SJCRH30 (cell line): Measurements from ENCODE around the gene STAC2. TPM values are rescaled to one million over a fixed set of nuclear protein-coding genes. Genes with fewer than 3 reads are reported as not detected.

Source experiments
- DNase-seq, 2 experiments: peaks; one replicate each; pipeline ENCODE4 v3.0.0-alpha.2; 2015 to 2020
- H3K27ac ChIP-seq: fragments of 250-450 bp; sonication (Bioruptor Pico); 2 replicates; pipeline ENCODE4 v1.5.1; 2020; ENCODE audit warnings: mild to moderate bottlenecking, moderate library complexity
- H3K27me3 ChIP-seq: fragments of 250-450 bp; sonication (Bioruptor Pico); 2 replicates; pipeline ENCODE4 v1.5.1; 2020; ENCODE audit warnings: mild to moderate bottlenecking, moderate library complexity
- H3K36me3 ChIP-seq: fragments of 250-450 bp; sonication (Bioruptor Pico); 2 replicates; pipeline ENCODE4 v1.5.1; 2020; ENCODE audit warnings: mild to moderate bottlenecking, moderate library complexity
- H3K4me1 ChIP-seq: fragments of 250-450 bp; sonication (Bioruptor Pico); 2 replicates; pipeline ENCODE4 v1.5.1; 2020; ENCODE audit warnings: mild to moderate bottlenecking, moderate library complexity
- H3K4me3 ChIP-seq: fragments of 250-450 bp; sonication (Bioruptor Pico); 2 replicates; pipeline ENCODE4 v1.5.1; 2020; ENCODE audit warnings: mild to moderate bottlenecking, moderate library complexity
- H3K9me3 ChIP-seq: fragments of 250-450 bp; sonication (Bioruptor Pico); replicated peaks from 2 replicates; pipeline ENCODE4 v1.5.1; 2020; ENCODE audit warnings: mild to moderate bottlenecking, moderate library complexity
- total RNA-seq: library from RNA; depleted of rRNA; stranded (reverse); fragments of >200 nt; shearing (Covaris generic); gene quantifications from 2 replicates; pipeline ENCODE4 v1.2.3, GENCODE V29; 2014

The STAC2 gene
- total RNA-seq, 1 experiment from 2014 or later = not detected

GRCh38 chr17:39194089-39194984, 31.4 kb downstream of the STAC2 start:
- no peak overlapping the region for H3K4me3 ChIP-seq
- H3K36me3 ChIP-seq = peaks cover 36% of the 10 kb centered on the region
- no peaks in the 10 kb centered on the region for H3K9me3 ChIP-seq
- H3K4me1 ChIP-seq = peaks cover 26% of the 10 kb centered on the region
- H3K27ac ChIP-seq = no peak overlapping the region
- no peaks in the 10 kb centered on the region for H3K27me3 ChIP-seq
- no peak for DNase-seq

DNA sequence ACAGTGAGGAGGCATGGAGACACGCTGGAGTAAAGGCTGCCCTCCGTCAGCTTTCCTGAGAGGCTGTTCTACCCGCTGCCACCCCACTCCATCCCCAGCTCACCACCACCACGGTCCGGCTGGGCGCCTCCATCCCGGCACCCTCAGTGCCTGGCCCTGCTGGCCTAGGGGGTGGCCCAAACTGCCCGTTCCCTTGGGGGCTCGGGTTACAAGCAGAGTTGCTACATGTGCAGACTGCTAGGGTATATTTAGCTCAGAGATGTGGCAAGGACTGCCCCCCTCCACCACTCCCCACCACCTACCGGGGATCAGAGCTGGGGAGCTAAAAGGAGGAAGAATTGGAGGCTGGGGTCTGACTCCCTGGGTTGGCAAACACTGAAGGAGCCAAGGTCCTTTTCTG, 32.4 kb downstream of the STAC2 start:
- H3K4me1 ChIP-seq = peaks cover 26% of the 10 kb centered on the region
- no peaks in the 10 kb centered on the region for H3K9me3 ChIP-seq
- H3K27me3 ChIP-seq = no peaks in the 10 kb centered on the region
- H3K27ac ChIP-seq = no peak overlapping the region
- peaks cover 45% of the 10 kb centered on the region for H3K36me3 ChIP-seq
- H3K4me3 ChIP-seq = no peak overlapping the region
- DNase-seq = no peak

DNA sequence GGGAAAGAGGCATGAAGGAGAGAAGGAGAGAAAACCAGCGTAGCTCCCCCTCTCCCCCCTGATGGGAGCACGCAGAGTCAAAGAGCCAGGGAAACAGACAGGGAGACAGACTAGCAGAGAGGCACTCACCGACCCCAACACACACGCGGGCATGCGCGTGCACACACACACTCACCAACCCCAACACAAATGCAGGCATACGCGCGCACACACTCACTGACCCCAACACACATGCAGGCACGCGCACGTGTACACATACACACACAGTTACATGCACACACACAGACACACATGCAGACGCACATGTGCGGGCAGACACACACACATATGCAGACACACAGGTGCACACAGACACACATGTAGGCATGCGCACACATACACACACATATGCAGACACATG, 32.8 kb downstream of the STAC2 start:
- H3K27ac ChIP-seq = no peak overlapping the region
- H3K4me3 ChIP-seq = no peak overlapping the region
- H3K36me3 ChIP-seq = peaks cover 45% of the 10 kb centered on the region
- no peak for DNase-seq
- no peaks in the 10 kb centered on the region for H3K27me3 ChIP-seq
- no peaks in the 10 kb centered on the region for H3K9me3 ChIP-seq
- peaks cover 26% of the 10 kb centered on the region for H3K4me1 ChIP-seq

DNA sequence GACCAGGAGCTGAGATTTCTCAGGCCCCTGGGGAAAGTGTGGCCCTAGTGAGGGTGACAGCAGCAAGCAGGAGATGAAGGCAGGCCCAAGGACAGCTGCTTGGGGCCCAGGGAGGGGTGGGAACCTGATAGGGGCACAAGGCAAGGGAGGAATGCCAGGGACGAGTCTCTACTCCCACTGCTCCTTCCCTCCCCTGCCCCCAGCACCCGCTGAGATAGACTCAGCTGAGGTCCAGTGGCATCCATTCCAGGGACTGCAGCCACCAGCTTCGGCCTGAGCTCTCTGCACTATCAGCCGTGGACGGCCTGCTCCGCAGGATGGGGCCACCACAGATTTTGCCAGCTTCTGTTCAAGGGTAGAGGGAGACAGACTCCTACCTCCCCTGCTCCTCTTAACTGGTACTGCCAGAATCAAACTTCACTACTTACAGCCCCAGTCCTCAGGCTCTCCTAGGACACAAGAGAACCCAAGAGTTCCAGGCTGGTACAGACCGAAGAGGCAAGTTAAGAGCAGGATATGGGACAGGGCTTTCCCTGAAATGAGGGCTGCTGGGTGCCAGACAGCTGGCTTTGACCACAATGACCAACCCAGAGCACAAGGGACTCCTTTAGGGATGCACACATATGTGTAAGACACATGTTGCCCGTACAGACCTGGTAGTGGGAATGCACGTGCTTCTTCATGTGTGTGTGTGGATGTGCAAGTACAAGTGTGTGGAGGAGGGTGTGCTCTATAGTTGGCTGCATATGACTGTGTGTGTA, 33.8 kb downstream of the STAC2 start:
- Histone ChIP-seq H3K27ac (peak overlapping the region; percentile 40), H3K9me3 (no peaks in the 10 kb centered on the region), H3K4me1 (peaks cover 26% of the 10 kb centered on the region), H3K27me3 (no peaks in the 10 kb centered on the region), H3K4me3 (no peak overlapping the region), H3K36me3 (peaks cover 48% of the 10 kb centered on the region)
- peak; percentile 53 to 59 for DNase-seq

- H3K27ac ChIP-seq = no peak overlapping the region
- peaks cover 9% of the 10 kb centered on the region for H3K4me1 ChIP-seq
- H3K27me3 ChIP-seq = no peaks in the 10 kb centered on the region
- no peaks in the 10 kb centered on the region for H3K9me3 ChIP-seq
- no peak for DNase-seq
- H3K4me3 ChIP-seq = no peak overlapping the region
- peaks cover 45% of the 10 kb centered on the region for H3K36me3 ChIP-seq
Observed at GRCh38 chr17:39187152-39187830, 38.5 kb downstream of the STAC2 start.

DNA sequence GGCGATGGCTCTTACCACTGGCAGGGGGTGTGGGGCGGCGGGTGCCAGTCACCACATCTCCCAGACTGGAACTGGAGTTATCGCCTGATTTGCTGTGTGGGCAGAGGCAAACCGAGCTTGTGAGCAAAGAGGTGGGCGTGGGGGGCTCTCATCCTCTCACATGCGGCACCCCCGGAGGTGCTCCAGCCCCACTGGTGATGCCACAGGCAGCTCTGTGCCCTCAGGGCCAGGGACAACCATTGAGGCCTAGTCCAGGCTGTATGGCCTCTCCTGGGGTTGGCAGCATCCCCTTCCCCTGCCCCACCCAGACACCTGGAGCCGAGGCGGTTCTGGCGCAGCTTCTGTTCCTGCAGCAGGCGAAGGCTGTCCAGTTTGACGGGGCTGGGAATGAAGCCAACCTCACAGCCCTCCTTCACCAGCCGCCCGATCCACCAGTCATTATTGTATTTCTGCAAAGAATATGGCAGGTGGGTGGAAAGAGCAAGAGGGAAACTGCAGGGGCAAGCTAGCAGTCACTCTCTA, 39.2 kb downstream of the STAC2 start:
- no peak for DNase-seq
- peaks cover 2% of the 10 kb centered on the region; the same call in 1 of the 2 replicates for H3K4me1 ChIP-seq
- H3K27me3 ChIP-seq = no peaks in the 10 kb centered on the region
- H3K4me3 ChIP-seq = no peak overlapping the region
- H3K27ac ChIP-seq = no peak overlapping the region
- H3K9me3 ChIP-seq = no peaks in the 10 kb centered on the region
- peaks cover 48% of the 10 kb centered on the region for H3K36me3 ChIP-seq

- Histone ChIP-seq H3K36me3 (peaks cover 33% of the 10 kb centered on the region), H3K27ac (no peak overlapping the region), H3K27me3 (no peaks in the 10 kb centered on the region), H3K9me3 (no peaks in the 10 kb centered on the region), H3K4me3 (no peak overlapping the region), H3K4me1 (no peaks in the 10 kb centered on the region)
- no peak for DNase-seq
Observed at GRCh38 chr17:39183720-39184119, 42.0 kb downstream of the STAC2 start.

GRCh38 chr17:39183045-39183444, 42.7 kb downstream of the STAC2 start:
- H3K27me3 ChIP-seq = no peaks in the 10 kb centered on the region
- DNase-seq = no peak
- no peak overlapping the region for H3K4me3 ChIP-seq
- no peaks in the 10 kb centered on the region for H3K9me3 ChIP-seq
- no peaks in the 10 kb centered on the region for H3K4me1 ChIP-seq
- H3K36me3 ChIP-seq = peaks cover 31% of the 10 kb centered on the region
- H3K27ac ChIP-seq = no peak overlapping the region

- Histone ChIP-seq H3K9me3 (no peaks in the 10 kb centered on the region), H3K27ac (no peak overlapping the region), H3K36me3 (peaks cover 43% of the 10 kb centered on the region), H3K4me3 (no peak overlapping the region), H3K4me1 (no peaks in the 10 kb centered on the region), H3K27me3 (no peaks in the 10 kb centered on the region)
- no peak for DNase-seq
Observed at GRCh38 chr17:39181303-39181702, 44.4 kb downstream of the STAC2 start.

DNA sequence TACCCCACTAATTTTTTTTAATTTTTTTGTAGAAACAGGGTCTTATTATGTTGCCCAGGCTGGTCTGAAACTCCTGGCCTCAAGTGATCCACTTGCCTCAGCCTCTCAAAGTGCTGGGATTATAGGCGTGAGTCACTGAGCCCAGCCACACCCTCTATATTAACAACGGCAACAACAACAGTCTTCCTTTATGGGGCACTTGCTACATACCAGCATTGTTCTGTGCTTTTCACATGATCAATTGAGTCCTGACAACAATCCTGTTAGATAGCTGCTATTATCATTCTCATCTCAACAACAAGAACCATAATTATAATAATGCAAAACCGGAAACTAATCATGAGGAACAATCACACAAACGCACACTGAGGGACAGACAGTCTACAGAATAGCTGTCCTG, 47.2 kb downstream of the STAC2 start:
- Histone ChIP-seq H3K36me3 (peaks cover 46% of the 10 kb centered on the region), H3K27me3 (no peaks in the 10 kb centered on the region), H3K27ac (no peak overlapping the region), H3K4me3 (no peak overlapping the region), H3K9me3 (no peaks in the 10 kb centered on the region), H3K4me1 (peaks cover 9% of the 10 kb centered on the region)
- DNase-seq = no peak

DNA sequence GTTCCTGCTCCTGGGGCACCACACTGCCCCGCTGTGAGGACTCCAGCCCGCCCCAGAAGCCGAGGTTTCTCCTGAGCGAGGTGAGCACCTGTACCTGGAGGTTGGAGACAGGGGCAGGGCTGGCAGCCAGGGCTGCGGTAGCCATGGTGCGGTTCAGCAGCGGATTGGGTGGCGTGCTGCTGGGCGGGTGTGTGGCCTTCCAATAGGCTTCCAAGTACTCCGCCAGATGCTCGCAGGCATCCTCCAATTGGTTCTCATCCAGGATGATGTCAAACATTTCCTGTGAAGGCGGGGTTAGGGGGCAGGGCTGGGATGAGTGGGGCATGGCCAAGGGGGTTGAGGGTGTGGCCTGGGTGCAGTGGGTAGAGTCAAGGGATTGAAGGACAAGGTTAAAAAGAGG, 48.5 kb downstream of the STAC2 start:
- no peaks in the 10 kb centered on the region for H3K9me3 ChIP-seq
- peaks cover 9% of the 10 kb centered on the region for H3K4me1 ChIP-seq
- H3K27me3 ChIP-seq = no peaks in the 10 kb centered on the region
- no peak overlapping the region for H3K27ac ChIP-seq
- H3K4me3 ChIP-seq = no peak overlapping the region
- H3K36me3 ChIP-seq = peaks cover 35% of the 10 kb centered on the region
- peak; percentile 47 for DNase-seq

- no peak overlapping the region for H3K4me3 ChIP-seq
- no peak for DNase-seq
- H3K27ac ChIP-seq = no peak overlapping the region
- H3K9me3 ChIP-seq = no peaks in the 10 kb centered on the region
- no peaks in the 10 kb centered on the region for H3K27me3 ChIP-seq
- peaks cover 9% of the 10 kb centered on the region for H3K4me1 ChIP-seq
- H3K36me3 ChIP-seq = peaks cover 22% of the 10 kb centered on the region; the same call in 1 of the 2 replicates
Observed at GRCh38 chr17:39175695-39176093, 50.1 kb downstream of the STAC2 start.

- peaks cover 19% of the 10 kb centered on the region; the same call in 1 of the 2 replicates for H3K36me3 ChIP-seq
- no peaks in the 10 kb centered on the region for H3K9me3 ChIP-seq
- no peak overlapping the region for H3K27ac ChIP-seq
- peak; percentile 71 to 87 for DNase-seq
- H3K4me1 ChIP-seq = peaks cover 9% of the 10 kb centered on the region
- no peak overlapping the region for H3K4me3 ChIP-seq
- no peaks in the 10 kb centered on the region for H3K27me3 ChIP-seq
Observed at GRCh38 chr17:39174920-39175694, 50.6 kb downstream of the STAC2 start.
